ENCODE measurements around the gene KCTD13.
A peak's percentile ranks its signal among the peaks of the same experiment; 100 is the strongest.
"Not testable (repeated sequence)": the region's sequence is repeated elsewhere in the genome, so short reads cannot be mapped to it uniquely, and the experiment has no call there.

The KCTD13 gene

DNA sequence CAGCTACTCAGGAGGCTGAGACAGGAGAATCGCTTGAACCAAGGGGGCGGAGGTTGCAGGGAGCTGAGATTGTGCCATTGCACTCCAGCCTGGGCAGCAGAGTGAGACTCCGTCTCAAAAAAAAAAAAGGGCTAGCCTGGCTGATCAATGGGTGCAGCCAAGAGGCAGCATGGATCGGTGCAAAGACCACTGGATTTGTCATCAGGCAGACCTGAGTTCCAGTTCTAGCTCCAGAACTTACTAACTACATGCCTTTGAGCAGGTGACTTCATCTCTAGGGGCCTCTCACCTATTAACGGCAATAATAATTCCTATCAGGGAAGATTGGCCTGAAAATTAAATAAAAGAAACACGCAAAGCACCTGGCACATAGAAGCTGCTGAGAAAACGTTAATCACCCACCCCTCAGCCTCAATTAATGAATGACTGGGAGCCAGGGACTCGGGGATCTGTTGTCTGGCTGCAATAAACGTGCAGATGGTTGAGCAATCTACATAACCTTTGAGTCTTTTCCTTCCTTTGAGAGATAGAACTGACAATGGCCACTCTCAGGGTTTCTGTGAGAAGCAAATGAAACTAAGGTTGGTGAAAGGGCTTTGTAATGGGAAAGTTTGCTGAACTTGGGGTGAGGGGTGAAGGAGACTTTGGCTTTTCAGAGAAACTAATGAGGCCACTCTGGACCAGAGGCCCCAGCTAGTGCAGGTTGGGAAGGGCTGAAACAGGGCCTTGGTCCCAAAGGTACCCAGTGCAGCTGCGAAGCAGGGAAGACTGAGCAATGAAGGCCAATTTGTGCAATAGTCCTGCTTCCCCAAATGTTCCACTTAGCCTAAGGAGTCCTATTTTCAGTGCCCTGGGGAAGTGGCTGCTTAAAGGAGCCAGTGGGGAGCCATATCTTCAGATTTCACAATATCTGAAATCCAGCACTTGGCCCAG lies 34.2 kb downstream of the KCTD13 start:
- no peak for DNase-seq (ENCODE audit: low read depth)
- TF ChIP-seq, protein P1, sequence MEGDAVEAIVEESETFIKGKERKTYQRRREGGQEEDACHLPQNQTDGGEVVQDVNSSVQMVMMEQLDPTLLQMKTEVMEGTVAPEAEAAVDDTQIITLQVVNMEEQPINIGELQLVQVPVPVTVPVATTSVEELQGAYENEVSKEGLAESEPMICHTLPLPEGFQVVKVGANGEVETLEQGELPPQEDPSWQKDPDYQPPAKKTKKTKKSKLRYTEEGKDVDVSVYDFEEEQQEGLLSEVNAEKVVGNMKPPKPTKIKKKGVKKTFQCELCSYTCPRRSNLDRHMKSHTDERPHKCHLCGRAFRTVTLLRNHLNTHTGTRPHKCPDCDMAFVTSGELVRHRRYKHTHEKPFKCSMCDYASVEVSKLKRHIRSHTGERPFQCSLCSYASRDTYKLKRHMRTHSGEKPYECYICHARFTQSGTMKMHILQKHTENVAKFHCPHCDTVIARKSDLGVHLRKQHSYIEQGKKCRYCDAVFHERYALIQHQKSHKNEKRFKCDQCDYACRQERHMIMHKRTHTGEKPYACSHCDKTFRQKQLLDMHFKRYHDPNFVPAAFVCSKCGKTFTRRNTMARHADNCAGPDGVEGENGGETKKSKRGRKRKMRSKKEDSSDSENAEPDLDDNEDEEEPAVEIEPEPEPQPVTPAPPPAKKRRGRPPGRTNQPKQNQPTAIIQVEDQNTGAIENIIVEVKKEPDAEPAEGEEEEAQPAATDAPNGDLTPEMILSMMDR (IDR thresholded peaks at IDR 0.05; ENCODE audit: insufficient read depth, low read depth, low read length, missing control alignments), result no peak
- H3K4me3 ChIP-seq (ENCODE audit: low read length), result no peak overlapping the region

DNA sequence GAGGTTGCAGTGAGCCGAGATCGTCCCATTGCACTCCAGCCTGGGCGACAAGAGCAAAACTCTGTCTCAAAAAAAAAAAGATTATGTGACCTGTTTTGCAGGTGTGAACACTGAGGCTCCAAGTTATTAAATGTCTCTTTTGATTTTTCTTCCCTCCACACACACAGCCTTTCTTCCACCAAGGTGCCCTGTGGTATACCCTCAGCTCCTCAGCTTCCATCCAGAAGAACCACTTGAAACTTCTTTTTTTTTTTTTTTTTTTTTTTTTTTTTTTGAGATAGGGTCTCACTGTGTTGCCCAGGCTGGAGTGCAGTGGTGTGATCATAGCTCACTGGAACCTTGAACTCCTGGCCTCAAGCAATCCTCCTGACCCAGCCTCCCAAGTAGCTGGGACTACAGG lies 36.7 kb downstream of the KCTD13 start:
- H3K4me3 ChIP-seq (ENCODE audit: low read length); DNase-seq (ENCODE audit: low read depth): not testable (repeated sequence)

DNA sequence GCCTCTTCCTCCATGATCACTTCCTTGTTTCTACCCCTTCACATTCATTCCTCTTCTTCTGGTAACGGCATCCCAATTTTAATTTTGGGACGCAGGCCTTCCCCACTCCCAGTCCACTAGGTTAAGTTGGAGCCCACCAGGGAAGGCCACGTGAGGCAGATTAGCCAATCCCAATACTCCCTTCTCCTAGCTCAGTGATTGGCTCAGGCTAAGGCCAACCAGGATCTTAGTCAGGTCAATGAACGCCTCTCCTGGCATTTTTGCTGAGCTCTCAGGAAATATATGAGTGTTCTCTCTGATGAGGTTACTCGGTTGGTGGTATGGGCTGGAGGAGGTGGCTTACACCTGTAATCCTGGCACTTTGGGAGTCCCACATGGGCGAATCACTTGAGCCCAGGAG lies 42.0 kb downstream of the KCTD13 start:
- TF ChIP-seq, protein P1 (IDR thresholded peaks at IDR 0.05; ENCODE audit: insufficient read depth, low read depth, low read length, missing control alignments), result no peak
- DNase-seq (ENCODE audit: low read depth), result no peak

DNA sequence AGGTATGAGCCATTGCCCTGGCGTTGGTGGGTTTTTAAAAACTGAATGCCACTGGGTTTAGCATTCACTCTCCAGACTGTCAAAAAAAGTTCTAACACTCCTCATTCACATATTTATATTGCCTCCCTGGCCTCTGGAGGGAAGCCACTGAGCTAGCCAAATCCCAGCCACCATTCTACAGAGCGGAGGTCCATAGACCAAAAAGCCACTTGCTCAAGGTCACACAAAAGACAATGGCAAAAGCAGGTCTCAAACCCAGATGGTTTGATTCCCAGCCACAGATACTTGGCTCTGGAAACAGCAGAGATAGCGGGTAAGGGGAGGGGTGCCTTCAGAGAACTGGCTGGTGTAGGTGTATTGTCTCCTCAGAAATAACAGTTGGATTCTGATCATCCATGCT lies 45.0 kb downstream of the KCTD13 start:
- TF ChIP-seq, protein P1 (IDR thresholded peaks at IDR 0.05; ENCODE audit: insufficient read depth, low read depth, low read length, missing control alignments), result no peak
- DNase-seq (ENCODE audit: low read depth), result no peak
- no peak overlapping the region for H3K4me3 ChIP-seq (ENCODE audit: low read length)

More for the DNA sequence above, 42.0 kb downstream of the KCTD13 start:
- no peak overlapping the region for H3K4me3 ChIP-seq (ENCODE audit: low read length)

DNA sequence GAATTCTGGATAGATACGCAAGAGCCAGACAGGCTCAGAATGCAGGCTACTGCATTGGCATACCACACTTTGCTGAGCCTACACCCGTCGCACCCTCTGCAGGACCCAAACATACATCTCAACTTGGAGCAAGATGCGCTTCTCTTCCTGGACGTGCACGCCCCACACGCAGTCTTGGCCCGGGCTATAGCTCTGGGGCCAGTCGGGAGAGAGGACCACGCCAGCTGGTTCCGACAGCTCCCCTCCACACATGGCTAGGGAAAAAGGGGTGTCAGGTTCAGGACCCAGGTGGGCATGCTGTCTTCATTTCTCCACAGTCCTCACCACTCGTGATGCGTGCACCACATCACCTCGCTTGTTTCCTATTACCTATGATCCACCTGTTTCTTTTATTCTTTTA lies 47.9 kb downstream of the KCTD13 start:
- no peak overlapping the region for H3K4me3 ChIP-seq (ENCODE audit: low read length)
- TF ChIP-seq, protein P1 (IDR thresholded peaks at IDR 0.05; ENCODE audit: insufficient read depth, low read depth, low read length, missing control alignments), result no peak
- no peak for DNase-seq (ENCODE audit: low read depth)

DNA sequence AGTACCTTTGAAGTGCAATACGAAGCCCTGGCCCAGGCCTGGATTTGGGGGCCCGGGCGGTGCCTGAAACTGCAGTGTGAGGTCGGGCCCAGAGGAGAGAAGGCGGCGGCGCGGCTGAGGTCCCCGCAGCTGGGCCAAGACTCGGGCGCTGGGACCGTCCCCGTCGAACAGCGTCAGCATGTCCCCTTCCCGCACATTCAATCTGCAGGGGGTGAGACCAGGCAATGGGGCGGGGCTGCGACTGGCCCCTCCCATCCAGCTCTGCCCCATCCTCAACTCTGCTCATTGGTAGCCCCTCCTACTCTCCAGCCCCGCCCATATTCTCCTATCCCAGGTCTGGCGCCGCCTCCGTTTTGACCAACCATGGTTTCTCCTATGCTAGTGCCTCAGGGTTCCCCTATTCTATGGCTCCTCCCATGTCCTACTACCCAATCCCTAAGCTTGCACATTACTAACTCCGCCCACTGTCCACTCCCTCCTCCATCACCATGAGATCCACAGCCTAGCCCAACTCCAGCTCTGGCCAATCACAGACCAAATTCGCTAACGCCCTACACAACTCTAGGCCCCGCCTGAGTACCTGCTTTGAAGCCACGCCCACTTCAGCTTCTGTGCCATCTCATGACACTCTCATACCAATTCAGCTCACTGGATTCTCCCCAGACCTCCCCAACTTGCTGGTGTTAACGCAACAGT lies 48.6 kb downstream of the KCTD13 start:
- H3K4me3 ChIP-seq (ENCODE audit: low read length), result no peak overlapping the region
- TF ChIP-seq, protein P1 (IDR thresholded peaks at IDR 0.05; ENCODE audit: insufficient read depth, low read depth, low read length, missing control alignments), result no peak
- peak; percentile 80 for DNase-seq (ENCODE audit: low read depth)

DNA sequence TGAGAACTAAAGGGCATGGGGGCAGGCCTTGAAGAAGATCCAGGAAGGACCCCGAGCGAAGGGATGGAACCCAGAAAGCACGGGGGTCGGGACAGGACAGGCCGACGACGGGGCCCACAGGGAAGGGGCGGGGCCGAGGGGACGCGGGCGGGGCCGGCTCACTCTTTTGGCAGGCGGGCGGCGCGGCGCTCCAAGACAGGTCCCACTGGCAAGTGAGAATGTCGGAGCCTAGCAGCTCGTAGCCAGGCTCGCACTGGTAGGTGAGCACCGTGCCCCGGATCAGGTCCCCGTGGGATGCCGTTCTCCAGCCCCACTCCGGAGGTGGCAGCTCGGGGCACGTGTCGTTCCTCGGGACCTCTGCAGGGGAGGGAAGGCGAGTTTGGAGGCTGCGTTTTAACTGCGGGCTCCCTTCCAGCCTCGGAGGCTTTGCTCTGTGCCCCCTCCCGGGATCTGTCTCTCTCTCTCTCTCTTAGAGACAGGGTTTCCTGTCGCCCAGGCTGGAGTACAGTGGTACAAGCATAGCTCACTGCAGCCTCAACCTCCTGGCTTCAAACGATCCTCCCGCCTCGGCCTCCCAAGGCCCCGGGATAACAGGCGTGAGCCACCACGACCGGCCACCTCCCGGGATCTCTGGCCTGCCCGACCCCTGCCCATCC lies 49.3 kb downstream of the KCTD13 start:
- DNase-seq (ENCODE audit: low read depth), result no peak
- TF ChIP-seq, protein P1 (IDR thresholded peaks at IDR 0.05; ENCODE audit: insufficient read depth, low read depth, low read length, missing control alignments), result no peak
- no peak overlapping the region for H3K4me3 ChIP-seq (ENCODE audit: low read length)

All from epithelial cell of esophagus (primary cell).